ENCODE measurements around the gene DAB2IP. TPM values are rescaled to one million over a fixed set of nuclear protein-coding genes. Genes with fewer than 3 reads are reported as not detected.
"Not testable (repeated sequence)": the region's sequence is repeated elsewhere in the genome, so short reads cannot be mapped to it uniquely, and the experiment has no call there.

DAB2IP gene
- polyA plus RNA-seq, 1 donor from 2014 or later: 17.3 TPM

DNA sequence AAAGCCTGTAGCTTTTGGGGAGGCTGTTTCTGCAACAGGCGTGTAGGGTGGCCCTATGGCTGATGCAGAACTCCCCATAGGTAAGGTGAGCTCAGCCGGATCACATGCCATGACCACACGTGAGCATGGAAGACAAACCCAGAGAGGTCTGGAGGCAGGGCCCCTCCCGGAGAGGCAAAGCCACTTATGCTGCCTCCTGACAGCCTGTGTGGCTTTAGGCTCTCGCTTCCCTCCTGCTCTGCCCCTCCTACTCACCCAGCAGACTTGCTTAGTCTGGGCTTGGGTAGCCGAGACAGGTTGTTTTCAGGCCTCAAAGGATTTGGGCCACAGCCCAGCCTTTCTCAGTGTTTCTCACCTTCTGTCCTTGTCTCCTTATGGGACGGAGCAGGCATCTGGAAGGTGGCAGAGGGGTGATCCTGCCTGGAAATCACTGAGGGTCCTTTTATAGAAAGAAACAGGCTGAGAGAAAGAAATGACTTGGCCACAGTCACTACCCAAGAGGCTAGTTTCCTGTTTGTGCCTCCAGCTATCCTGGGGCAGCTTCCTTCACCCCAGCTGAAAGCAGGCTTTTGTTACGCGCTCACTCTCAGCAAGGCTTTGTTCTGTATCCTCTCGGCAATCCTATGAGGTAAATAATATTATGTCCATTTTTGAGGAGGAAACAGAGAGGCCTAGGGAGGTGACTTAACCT, 89.9 kb downstream of the DAB2IP start:
- H3F3A ChIP-seq (ENCODE audit: insufficient read depth, low read length, poor library complexity, severe bottlenecking): no peaks in the 10 kb centered on the region
- H3K79me2 ChIP-seq (replicated peaks; ENCODE audit: insufficient read depth, low read length): peaks cover 34% of the 10 kb centered on the region
- TF ChIP-seq POLR2AphosphoS5 (IDR thresholded peaks at IDR 0.05) (no peak), SMC3 (conservative IDR thresholded peaks at IDR 0.05; ENCODE audit: poor library complexity) (no peak), EP300 (conservative IDR thresholded peaks at IDR 0.05; ENCODE audit: poor library complexity, severe bottlenecking) (no peak), EZH2 (IDR thresholded peaks at IDR 0.05; ENCODE audit: borderline replicate concordance, insufficient read depth, low read length, poor library complexity, severe bottlenecking) (no peak), MXI1 (conservative IDR thresholded peaks at IDR 0.05; ENCODE audit: poor library complexity, severe bottlenecking) (no peak), TAF1 (IDR thresholded peaks at IDR 0.05; ENCODE audit: low read depth) (no peak), RAD21 (conservative IDR thresholded peaks at IDR 0.05) (no peak)
- TF ChIP-seq, protein P1, sequence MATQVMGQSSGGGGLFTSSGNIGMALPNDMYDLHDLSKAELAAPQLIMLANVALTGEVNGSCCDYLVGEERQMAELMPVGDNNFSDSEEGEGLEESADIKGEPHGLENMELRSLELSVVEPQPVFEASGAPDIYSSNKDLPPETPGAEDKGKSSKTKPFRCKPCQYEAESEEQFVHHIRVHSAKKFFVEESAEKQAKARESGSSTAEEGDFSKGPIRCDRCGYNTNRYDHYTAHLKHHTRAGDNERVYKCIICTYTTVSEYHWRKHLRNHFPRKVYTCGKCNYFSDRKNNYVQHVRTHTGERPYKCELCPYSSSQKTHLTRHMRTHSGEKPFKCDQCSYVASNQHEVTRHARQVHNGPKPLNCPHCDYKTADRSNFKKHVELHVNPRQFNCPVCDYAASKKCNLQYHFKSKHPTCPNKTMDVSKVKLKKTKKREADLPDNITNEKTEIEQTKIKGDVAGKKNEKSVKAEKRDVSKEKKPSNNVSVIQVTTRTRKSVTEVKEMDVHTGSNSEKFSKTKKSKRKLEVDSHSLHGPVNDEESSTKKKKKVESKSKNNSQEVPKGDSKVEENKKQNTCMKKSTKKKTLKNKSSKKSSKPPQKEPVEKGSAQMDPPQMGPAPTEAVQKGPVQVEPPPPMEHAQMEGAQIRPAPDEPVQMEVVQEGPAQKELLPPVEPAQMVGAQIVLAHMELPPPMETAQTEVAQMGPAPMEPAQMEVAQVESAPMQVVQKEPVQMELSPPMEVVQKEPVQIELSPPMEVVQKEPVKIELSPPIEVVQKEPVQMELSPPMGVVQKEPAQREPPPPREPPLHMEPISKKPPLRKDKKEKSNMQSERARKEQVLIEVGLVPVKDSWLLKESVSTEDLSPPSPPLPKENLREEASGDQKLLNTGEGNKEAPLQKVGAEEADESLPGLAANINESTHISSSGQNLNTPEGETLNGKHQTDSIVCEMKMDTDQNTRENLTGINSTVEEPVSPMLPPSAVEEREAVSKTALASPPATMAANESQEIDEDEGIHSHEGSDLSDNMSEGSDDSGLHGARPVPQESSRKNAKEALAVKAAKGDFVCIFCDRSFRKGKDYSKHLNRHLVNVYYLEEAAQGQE (IDR thresholded peaks at IDR 0.05; ENCODE audit: borderline replicate concordance): no peak
- TF ChIP-seq, protein P2, sequence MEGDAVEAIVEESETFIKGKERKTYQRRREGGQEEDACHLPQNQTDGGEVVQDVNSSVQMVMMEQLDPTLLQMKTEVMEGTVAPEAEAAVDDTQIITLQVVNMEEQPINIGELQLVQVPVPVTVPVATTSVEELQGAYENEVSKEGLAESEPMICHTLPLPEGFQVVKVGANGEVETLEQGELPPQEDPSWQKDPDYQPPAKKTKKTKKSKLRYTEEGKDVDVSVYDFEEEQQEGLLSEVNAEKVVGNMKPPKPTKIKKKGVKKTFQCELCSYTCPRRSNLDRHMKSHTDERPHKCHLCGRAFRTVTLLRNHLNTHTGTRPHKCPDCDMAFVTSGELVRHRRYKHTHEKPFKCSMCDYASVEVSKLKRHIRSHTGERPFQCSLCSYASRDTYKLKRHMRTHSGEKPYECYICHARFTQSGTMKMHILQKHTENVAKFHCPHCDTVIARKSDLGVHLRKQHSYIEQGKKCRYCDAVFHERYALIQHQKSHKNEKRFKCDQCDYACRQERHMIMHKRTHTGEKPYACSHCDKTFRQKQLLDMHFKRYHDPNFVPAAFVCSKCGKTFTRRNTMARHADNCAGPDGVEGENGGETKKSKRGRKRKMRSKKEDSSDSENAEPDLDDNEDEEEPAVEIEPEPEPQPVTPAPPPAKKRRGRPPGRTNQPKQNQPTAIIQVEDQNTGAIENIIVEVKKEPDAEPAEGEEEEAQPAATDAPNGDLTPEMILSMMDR (IDR thresholded peaks at IDR 0.05; ENCODE audit: poor library complexity, severe bottlenecking): no peak
- no peaks in the 10 kb centered on the region for H3K36me3 ChIP-seq (ENCODE audit: insufficient read depth, low read length)
- peaks cover 3% of the 10 kb centered on the region for H4K20me1 ChIP-seq (ENCODE audit: insufficient read depth)
- no peaks in the 10 kb centered on the region for H3K27me3 ChIP-seq (ENCODE audit: insufficient read depth, low read depth, low read length)
- H2AFZ ChIP-seq (ENCODE audit: low read depth, low read length): no peak overlapping the region
- no peaks in the 10 kb centered on the region for H3K9me2 ChIP-seq (ENCODE audit: insufficient read depth, low read length)
- H3K4me3 ChIP-seq (ENCODE audit: low read length): no peak overlapping the region
- H3K4me2 ChIP-seq (ENCODE audit: low read length): no peak overlapping the region
- no peak overlapping the region for H3K27ac ChIP-seq (ENCODE audit: low read length)
- H3K9ac ChIP-seq (ENCODE audit: low read length): no peak overlapping the region
- no peaks in the 10 kb centered on the region for H3K9me3 ChIP-seq (ENCODE audit: low read length)

DNA sequence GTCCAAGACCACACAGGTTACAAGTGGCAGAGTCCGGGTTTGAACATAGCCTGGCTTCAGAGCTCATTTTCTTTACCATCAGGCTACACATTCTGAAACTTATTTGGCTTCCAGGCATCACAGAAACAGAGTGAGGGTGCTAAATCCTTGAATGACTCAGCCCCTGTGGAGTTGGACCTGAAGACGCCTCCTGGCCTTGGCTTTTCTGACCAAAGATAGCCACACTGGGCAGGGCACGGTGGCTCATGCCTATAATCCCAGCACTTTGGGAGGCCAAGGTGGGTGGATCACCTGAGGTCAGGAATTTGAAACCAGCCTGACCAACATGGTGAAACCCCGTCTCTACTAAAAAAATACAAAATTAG, 90.5 kb downstream of the DAB2IP start:
- not testable (repeated sequence) for H3K27ac ChIP-seq (ENCODE audit: low read length); H3K9ac ChIP-seq (ENCODE audit: low read length)
- H3K79me2 ChIP-seq (replicated peaks; ENCODE audit: insufficient read depth, low read length): peaks cover 31% of the 10 kb centered on the region

More for the DNA sequence above, 90.5 kb downstream of the DAB2IP start:
- not testable (repeated sequence) for H3K4me3 ChIP-seq (ENCODE audit: low read length); H3K4me2 ChIP-seq (ENCODE audit: low read length); H4K20me1 ChIP-seq (ENCODE audit: insufficient read depth); H3K9me2 ChIP-seq (ENCODE audit: insufficient read depth, low read length); H3K36me3 ChIP-seq (ENCODE audit: insufficient read depth, low read length); H3K9me3 ChIP-seq (ENCODE audit: low read length); H2AFZ ChIP-seq (ENCODE audit: low read depth, low read length); H3F3A ChIP-seq (ENCODE audit: insufficient read depth, low read length, poor library complexity, severe bottlenecking); H3K27me3 ChIP-seq (ENCODE audit: insufficient read depth, low read depth, low read length)

All from neural cell (in vitro differentiated cells).